ENCODE data around the gene CIAO2A.

GRCh38 chr15:64099379-64099778, 5.7 kb upstream of the CIAO2A start:
- TF ChIP-seq CTCF (conservative IDR thresholded peaks at IDR 0.05) (no peak), ZFX (IDR thresholded peaks at IDR 0.05) (no peak)

Measured in C4-2B (cell line).